ENCODE data around the gene DIAPH3. TPM values are rescaled to one million over a fixed set of nuclear protein-coding genes. Genes with fewer than 3 reads are reported as not detected.

DIAPH3 gene
- total RNA-seq, 2 experiments from 2014 or later, result 0.08 to 0.11 TPM

DNA sequence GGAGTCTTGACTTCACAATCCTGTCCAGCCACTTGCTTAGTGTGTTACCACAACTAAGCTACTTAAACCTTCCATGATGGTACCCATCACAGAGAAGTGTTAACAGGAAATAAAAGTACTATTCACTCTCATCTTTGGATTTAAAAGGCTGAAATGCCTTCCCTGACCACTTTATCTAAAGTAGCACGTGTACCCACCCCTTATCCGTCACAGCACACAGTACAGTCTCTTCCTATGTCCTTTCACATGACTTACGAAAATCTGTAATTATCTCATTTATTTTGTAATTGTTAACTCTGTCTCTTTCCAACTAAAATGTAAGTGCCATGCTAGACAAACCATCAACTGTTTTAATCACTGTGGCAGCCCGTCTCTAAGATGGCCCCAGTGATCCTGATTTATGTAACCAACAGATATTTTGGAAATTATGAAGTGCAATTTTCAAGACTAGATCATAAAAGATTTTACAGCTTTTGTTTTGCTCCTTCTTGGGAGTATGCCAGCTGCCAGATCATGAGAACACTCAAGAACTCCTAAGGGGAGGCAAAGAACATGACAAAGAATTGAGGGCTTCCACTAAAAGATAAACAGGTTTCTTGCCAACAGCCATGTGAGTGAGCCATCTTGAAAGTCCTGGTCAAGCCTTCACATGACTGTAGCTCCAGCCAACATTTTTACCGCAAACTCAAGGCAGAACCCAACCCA, 44.9 kb downstream of the DIAPH3 start:
- no peaks in the 10 kb centered on the region for H3K36me3 ChIP-seq (ENCODE audit: insufficient read depth, low read length)
- no peaks in the 10 kb centered on the region for H3K27me3 ChIP-seq (ENCODE audit: control insufficient read depth in 1 of 2, insufficient read depth in 2 of 2, low read length in 2 of 2)
- Mint-ChIP-seq H3K36me3 (ENCODE audit: low read depth) (no peaks in the 10 kb centered on the region), H3K4me1 (ENCODE audit: low read depth) (no peaks in the 10 kb centered on the region), H3K27me3 (no peaks in the 10 kb centered on the region), H3K4me3 (no peak overlapping the region), H3K27ac (no peak overlapping the region), H3K9me3 (peaks cover 2% of the 10 kb centered on the region)
- no peak overlapping the region for H3K27ac ChIP-seq (ENCODE audit: low read depth in 1 of 2, low read length in 2 of 2)
- no peak overlapping the region for H3K4me3 ChIP-seq (ENCODE audit: low read length)
- intact Hi-C loops (cut with DNase I, micrococcal nuclease), result no loop called here
- H3K9me3 ChIP-seq (ENCODE audit: control insufficient read depth in 1 of 2, insufficient read depth in 1 of 2, low read length in 2 of 2), result peaks cover 0 to 8% of the 10 kb centered on the region in 2 experiments
- POLR2A ChIA-PET, result no interaction called here
- H3K4me1 ChIP-seq (ENCODE audit: insufficient read depth, low read length), result no peaks in the 10 kb centered on the region
- TF ChIP-seq, protein P1, sequence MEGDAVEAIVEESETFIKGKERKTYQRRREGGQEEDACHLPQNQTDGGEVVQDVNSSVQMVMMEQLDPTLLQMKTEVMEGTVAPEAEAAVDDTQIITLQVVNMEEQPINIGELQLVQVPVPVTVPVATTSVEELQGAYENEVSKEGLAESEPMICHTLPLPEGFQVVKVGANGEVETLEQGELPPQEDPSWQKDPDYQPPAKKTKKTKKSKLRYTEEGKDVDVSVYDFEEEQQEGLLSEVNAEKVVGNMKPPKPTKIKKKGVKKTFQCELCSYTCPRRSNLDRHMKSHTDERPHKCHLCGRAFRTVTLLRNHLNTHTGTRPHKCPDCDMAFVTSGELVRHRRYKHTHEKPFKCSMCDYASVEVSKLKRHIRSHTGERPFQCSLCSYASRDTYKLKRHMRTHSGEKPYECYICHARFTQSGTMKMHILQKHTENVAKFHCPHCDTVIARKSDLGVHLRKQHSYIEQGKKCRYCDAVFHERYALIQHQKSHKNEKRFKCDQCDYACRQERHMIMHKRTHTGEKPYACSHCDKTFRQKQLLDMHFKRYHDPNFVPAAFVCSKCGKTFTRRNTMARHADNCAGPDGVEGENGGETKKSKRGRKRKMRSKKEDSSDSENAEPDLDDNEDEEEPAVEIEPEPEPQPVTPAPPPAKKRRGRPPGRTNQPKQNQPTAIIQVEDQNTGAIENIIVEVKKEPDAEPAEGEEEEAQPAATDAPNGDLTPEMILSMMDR (IDR thresholded peaks at IDR 0.05), result no peak
- CTCF ChIA-PET, result no interaction called here
- ATAC-seq (ENCODE audit: poor library complexity), result no peak
- no peak for DNase-seq

DNA sequence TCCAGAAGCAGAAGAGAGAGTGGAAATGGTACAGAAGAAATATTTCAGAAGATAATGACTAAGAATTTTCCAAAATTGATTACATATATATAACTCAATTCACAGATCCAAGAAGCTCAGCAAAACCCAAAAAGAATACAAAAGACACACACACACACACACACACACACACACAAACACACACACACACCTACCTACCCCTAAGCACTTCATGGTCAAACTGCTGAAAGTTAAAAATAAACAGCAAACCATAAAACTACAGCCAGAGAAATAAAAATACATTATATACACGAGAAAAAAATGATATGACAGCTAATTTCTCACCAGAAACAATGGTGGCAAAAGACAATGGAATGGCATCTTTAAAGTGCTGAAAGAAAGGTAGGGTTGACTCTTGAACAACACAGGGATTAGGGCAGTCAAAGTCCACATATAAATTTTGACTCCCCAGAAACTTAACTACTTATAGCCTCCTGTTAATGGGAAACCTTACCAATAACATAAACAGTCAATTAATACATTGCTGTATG, 49.2 kb downstream of the DIAPH3 start:
- Histone ChIP-seq H3K36me3 (ENCODE audit: insufficient read depth, low read length) (no peaks in the 10 kb centered on the region), H3K4me1 (ENCODE audit: insufficient read depth, low read length) (no peaks in the 10 kb centered on the region), H3K27me3 (ENCODE audit: control insufficient read depth in 1 of 2, insufficient read depth in 2 of 2, low read length in 2 of 2) (no peaks in the 10 kb centered on the region), H3K9me3 (ENCODE audit: control insufficient read depth in 1 of 2, insufficient read depth in 1 of 2, low read length in 2 of 2) (peaks cover 0 to 11% of the 10 kb centered on the region in 2 experiments), H3K27ac (ENCODE audit: low read depth in 1 of 2, low read length in 2 of 2) (no peak overlapping the region), H3K4me3 (ENCODE audit: low read length) (no peak overlapping the region)
- intact Hi-C loops (cut with DNase I, micrococcal nuclease), result no loop called here
- no peak overlapping the region for H3K27ac Mint-ChIP-seq
- TF ChIP-seq, protein P1 (IDR thresholded peaks at IDR 0.05), result no peak
- H3K4me1 Mint-ChIP-seq (ENCODE audit: low read depth), result no peaks in the 10 kb centered on the region
- ChIA-PET CTCF (no interaction called here), POLR2A (no interaction called here)
- no peaks in the 10 kb centered on the region for H3K36me3 Mint-ChIP-seq (ENCODE audit: low read depth)
- no peaks in the 10 kb centered on the region for H3K27me3 Mint-ChIP-seq
- H3K4me3 Mint-ChIP-seq, result no peak overlapping the region
- no peak for ATAC-seq (ENCODE audit: poor library complexity)
- DNase-seq, result no peak
- peaks cover 5% of the 10 kb centered on the region for H3K9me3 Mint-ChIP-seq

DNA sequence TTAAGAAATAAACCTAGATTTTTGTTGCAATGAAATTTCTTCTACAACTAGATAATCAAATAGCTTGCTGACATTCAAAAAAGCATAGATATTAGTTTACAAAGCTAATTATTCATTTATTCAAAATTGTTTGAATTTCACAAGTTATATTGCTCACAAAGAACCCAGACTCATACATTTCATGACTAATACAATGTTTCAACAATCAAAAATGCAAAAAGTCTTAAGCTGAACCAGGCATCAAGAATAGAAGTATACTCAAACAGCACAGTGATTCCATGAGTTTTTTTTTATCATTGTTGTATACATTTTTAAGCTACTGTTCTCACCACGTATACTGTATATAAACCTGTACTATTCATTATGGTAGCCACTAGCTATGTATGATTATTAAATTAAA, 51.0 kb downstream of the DIAPH3 start:
- no peak for ATAC-seq (ENCODE audit: poor library complexity)
- TF ChIP-seq, protein P1 (IDR thresholded peaks at IDR 0.05), result no peak
- Histone ChIP-seq H3K27ac (ENCODE audit: low read depth in 1 of 2, low read length in 2 of 2) (no peak overlapping the region), H3K4me1 (ENCODE audit: insufficient read depth, low read length) (no peaks in the 10 kb centered on the region), H3K27me3 (ENCODE audit: control insufficient read depth in 1 of 2, insufficient read depth in 2 of 2, low read length in 2 of 2) (no peaks in the 10 kb centered on the region), H3K9me3 (ENCODE audit: control insufficient read depth in 1 of 2, insufficient read depth in 1 of 2, low read length in 2 of 2) (peaks cover 0 to 11% of the 10 kb centered on the region in 2 experiments), H3K4me3 (ENCODE audit: low read length) (no peak overlapping the region), H3K36me3 (ENCODE audit: insufficient read depth, low read length) (no peaks in the 10 kb centered on the region)
- CTCF ChIA-PET, result no interaction called here
- Mint-ChIP-seq H3K27ac (no peak overlapping the region), H3K4me3 (no peak overlapping the region), H3K27me3 (no peaks in the 10 kb centered on the region), H3K4me1 (ENCODE audit: low read depth) (no peaks in the 10 kb centered on the region), H3K9me3 (peaks cover 5% of the 10 kb centered on the region), H3K36me3 (ENCODE audit: low read depth) (no peaks in the 10 kb centered on the region)
- no peak for DNase-seq
- intact Hi-C loops (cut with DNase I, micrococcal nuclease), result no loop called here
- POLR2A ChIA-PET, result no interaction called here

Measured in CD4-positive, alpha-beta T cell (primary cell).